ENCODE results near the gene HDAC4.

The HDAC4 gene

GRCh38 chr2:239216614-239217273, 184.1 kb downstream of the HDAC4 start:
- DNase-seq (ENCODE audit: low read depth in 2 of 2): peak; percentile 8 to 28

GRCh38 chr2:239215988-239216613, 184.7 kb downstream of the HDAC4 start:
- no peak for DNase-seq (ENCODE audit: low read depth in 2 of 2)

GRCh38 chr2:239215136-239215925, 185.5 kb downstream of the HDAC4 start:
- DNase-seq (ENCODE audit: low read depth in 2 of 2): no peak

- DNase-seq (ENCODE audit: low read depth in 2 of 2): no peak
Observed at GRCh38 chr2:239214725-239215124, 186.1 kb downstream of the HDAC4 start.

GRCh38 chr2:239213643-239214101, 187.1 kb downstream of the HDAC4 start:
- DNase-seq (ENCODE audit: low read depth in 2 of 2): no peak

- DNase-seq (ENCODE audit: low read depth in 2 of 2): no peak
Observed at GRCh38 chr2:239212929-239213642, 187.7 kb downstream of the HDAC4 start.

GRCh38 chr2:239212121-239212928, 188.5 kb downstream of the HDAC4 start:
- no peak for DNase-seq (ENCODE audit: low read depth in 2 of 2)

GRCh38 chr2:239211396-239212094, 189.3 kb downstream of the HDAC4 start:
- DNase-seq (ENCODE audit: low read depth in 2 of 2): no peak

- DNase-seq (ENCODE audit: low read depth in 2 of 2): no peak
Observed at GRCh38 chr2:239209783-239210182, 191.0 kb downstream of the HDAC4 start.

- no peak for DNase-seq (ENCODE audit: low read depth in 2 of 2)
Observed at GRCh38 chr2:239208465-239209180, 192.2 kb downstream of the HDAC4 start.

GRCh38 chr2:239206851-239207250, 194.0 kb downstream of the HDAC4 start:
- no peak for DNase-seq (ENCODE audit: low read depth in 2 of 2)

- no peak for DNase-seq (ENCODE audit: low read depth in 2 of 2)
Observed at GRCh38 chr2:239206042-239206441, 194.8 kb downstream of the HDAC4 start.

GRCh38 chr2:239204876-239205468, 195.8 kb downstream of the HDAC4 start:
- DNase-seq (ENCODE audit: low read depth in 2 of 2): no peak

- DNase-seq (ENCODE audit: low read depth in 2 of 2): no peak
Observed at GRCh38 chr2:239204136-239204875, 196.5 kb downstream of the HDAC4 start.

- DNase-seq (ENCODE audit: low read depth in 2 of 2): no peak
Observed at GRCh38 chr2:239203443-239204135, 197.2 kb downstream of the HDAC4 start.

GRCh38 chr2:239202836-239203235, 198.0 kb downstream of the HDAC4 start:
- no peak for DNase-seq (ENCODE audit: low read depth in 2 of 2)

- no peak for DNase-seq (ENCODE audit: low read depth in 2 of 2)
Observed at GRCh38 chr2:239202343-239202742, 198.5 kb downstream of the HDAC4 start.

- no peak for DNase-seq (ENCODE audit: low read depth in 2 of 2)
Observed at GRCh38 chr2:239201884-239202283, 198.9 kb downstream of the HDAC4 start.
